ENCODE results near the gene EML1.
"Not testable (repeated sequence)": the region's sequence is repeated elsewhere in the genome, so short reads cannot be mapped to it uniquely, and the experiment has no call there.

Gene EML1

DNA sequence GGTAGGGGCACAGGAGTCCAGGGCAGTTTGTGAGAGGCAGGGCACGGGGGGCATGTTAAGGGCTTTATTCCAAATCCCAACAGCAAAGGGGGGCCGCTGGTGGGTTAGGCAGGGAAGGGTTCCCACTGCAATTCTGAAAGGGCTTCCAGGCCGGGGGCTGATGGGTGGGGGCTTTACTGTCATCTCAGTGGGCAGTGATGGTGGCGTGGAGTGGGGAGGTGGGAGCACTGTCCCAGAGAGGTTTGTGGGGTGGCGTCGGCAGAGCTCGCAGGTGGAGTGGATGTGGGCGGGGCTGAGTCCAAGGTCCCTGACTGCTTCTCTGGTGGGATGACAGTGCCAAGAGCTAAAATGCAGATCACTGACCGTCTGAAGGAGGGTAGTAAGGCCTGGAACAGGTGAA lies 150.4 kb downstream of the EML1 start:
- DNase-seq (no peak), ATAC-seq (replicated peaks) (no peak)
- Mint-ChIP-seq H3K27ac (no peak overlapping the region), H3K27me3 (peaks cover 48 to 64% of the 10 kb centered on the region in 2 donors), H3K4me3 (no peak overlapping the region), H3K4me1 (peaks cover 3 to 13% of the 10 kb centered on the region in 2 donors), H3K36me3 (no peaks in the 10 kb centered on the region), H3K9me3 (no peaks in the 10 kb centered on the region)

DNA sequence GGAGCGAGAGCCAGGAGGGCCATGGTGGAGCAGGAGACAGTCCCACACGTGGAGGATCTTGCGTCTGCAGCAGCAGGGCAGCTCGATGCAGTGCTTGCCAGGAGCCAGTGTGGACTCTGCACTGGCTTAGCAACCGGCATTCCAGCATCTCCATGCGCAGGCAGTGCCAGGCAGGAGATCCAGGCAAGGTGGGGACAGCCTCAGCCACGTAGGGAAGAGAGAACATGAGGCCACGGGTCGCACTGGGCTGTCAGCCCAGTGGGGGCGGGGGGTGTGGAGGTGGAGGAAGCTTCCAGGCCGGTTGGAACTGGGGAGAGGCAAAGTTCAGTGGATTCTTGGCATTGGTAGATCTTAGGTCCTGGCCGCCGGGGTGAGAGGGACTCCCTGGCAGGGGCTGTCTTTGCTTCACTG lies 151.0 kb downstream of the EML1 start:
- ATAC-seq (replicated peaks) (no peak), DNase-seq (no peak)
- no peak overlapping the region for H3K27ac Mint-ChIP-seq
- no peaks in the 10 kb centered on the region for H3K36me3 Mint-ChIP-seq
- no peak overlapping the region for H3K4me3 Mint-ChIP-seq
- peaks cover 3 to 13% of the 10 kb centered on the region in 2 donors for H3K4me1 Mint-ChIP-seq
- no peaks in the 10 kb centered on the region for H3K9me3 Mint-ChIP-seq
- H3K27me3 Mint-ChIP-seq, result peaks cover 41 to 62% of the 10 kb centered on the region in 2 donors

DNA sequence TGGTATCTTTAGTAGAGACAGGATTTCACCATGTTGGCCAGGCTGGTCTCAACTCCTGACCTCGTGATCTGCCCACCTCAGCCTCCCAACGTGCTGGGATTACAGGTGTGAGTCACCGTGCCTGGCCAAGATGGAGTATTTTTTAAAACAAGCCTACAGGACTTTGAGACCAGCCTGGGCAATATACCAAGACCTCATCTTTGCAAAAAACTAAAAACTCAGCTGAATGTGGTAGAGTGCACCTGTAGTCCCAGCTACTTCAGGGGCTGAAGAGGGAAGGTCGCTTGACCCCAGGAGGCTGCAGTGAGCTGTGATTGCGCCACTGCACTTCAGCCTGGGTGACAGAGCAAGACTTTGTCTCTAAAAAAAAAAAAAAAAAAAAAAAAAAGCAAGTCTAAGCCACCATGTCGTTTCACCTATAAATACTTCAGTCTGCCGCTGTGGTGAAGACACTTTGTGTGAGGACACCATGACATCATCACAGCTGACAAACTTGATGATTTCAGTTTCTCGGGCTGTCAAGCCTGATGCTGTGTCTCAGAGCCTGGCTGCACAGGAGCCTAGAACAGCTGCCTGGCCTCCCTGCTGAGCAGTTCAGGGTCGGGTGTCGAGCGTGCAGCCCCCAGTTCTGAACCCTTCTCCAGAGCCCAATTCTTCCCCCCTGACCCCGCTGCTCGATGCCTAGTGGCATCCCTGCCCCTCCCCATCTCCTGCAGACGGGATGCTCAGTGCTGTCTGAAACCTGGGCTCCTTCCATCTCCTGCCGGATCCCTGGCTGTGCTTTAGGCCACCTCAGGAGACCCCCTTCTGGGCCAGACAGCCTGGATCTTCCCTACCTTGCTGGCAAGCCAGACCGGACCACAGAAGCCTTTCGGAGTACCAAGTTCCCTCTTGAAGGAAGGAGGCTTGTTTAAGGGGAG lies 152.8 kb downstream of the EML1 start:
- no peaks in the 10 kb centered on the region for H3K9me3 Mint-ChIP-seq
- no peak overlapping the region for H3K4me3 Mint-ChIP-seq
- H3K36me3 Mint-ChIP-seq, result no peaks in the 10 kb centered on the region
- DNase-seq, result no peak
- H3K27ac Mint-ChIP-seq, result no peak overlapping the region
- peaks cover 34 to 55% of the 10 kb centered on the region in 2 donors for H3K27me3 Mint-ChIP-seq
- peak in 1 of 2 donors; percentile 30 for ATAC-seq (replicated peaks)
- peaks cover 3 to 13% of the 10 kb centered on the region in 2 donors for H3K4me1 Mint-ChIP-seq

DNA sequence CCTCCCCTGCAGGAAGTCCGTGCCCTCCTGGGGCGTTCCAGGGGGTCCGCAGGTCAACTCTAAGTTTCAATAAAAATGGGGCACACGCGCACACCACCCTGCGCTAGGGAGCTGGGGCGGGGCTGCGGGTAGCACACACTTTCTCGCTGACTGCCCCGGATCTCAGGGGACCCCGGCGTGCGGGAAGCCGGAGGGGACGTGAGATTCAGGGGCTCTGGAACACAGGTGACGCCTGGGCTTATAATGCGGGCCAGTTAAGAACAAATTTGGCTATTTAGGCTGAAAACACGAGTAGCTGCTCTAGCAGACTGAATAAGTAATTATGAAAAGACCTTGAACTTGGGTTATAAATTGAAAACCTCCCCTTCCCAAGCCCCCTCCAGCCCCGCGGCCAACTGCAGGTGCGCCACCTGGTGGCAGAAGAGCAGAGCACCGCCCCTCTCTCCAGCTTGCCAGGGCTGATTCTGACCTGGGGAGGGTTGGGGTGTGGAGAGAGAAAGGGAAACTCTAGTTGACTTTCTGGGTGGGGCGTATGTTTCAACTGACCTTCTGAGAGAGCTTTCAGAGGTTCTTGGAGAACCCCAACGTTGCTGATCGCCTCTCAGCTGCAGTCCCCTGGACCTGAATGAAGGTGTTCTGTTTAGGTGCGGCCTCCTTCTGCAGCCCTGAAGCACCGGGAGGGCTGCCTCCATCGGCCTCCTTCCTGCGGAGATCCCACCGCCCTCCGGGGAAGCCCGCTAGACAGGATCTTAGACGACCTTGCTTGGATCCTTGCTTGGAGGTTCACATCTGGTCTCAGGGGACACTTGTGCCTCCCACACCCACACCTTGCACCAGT lies 153.7 kb downstream of the EML1 start:
- H3K27me3 Mint-ChIP-seq, result peaks cover 33 to 55% of the 10 kb centered on the region in 2 donors
- ATAC-seq (replicated peaks), result peak; percentile 90 to 92
- no peaks in the 10 kb centered on the region for H3K9me3 Mint-ChIP-seq
- peaks cover 3 to 13% of the 10 kb centered on the region in 2 donors for H3K4me1 Mint-ChIP-seq
- DNase-seq, result no peak
- no peak overlapping the region for H3K27ac Mint-ChIP-seq
- H3K36me3 Mint-ChIP-seq, result no peaks in the 10 kb centered on the region
- H3K4me3 Mint-ChIP-seq, result peak overlapping the region; percentile 48 to 64

DNA sequence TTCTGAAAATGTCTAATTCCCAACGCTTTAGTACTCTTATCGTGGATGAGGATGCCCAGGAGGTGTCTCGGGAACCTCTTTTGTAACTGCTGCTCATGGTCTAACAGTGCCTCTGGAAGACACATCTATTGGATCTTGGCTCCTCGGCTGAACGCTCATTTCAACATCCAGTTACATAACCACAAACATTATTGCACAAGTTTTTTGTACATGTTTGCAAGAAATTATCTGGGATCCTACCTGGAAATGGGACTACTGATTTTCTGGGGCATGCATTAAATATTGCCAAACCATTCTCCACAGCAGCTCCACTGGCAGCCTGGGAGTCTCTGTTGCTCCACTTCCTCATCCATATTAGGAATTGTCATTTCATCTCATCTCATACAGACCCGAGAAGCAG lies 154.5 kb downstream of the EML1 start:
- H3K4me3 Mint-ChIP-seq, result no peak overlapping the region
- H3K9me3 Mint-ChIP-seq, result peaks cover under 1 to 1% of the 10 kb centered on the region in 2 donors
- DNase-seq (no peak), ATAC-seq (replicated peaks) (no peak)
- H3K27ac Mint-ChIP-seq, result no peak overlapping the region
- peaks cover 3 to 13% of the 10 kb centered on the region in 2 donors for H3K4me1 Mint-ChIP-seq
- H3K27me3 Mint-ChIP-seq, result peaks cover 27 to 55% of the 10 kb centered on the region in 2 donors
- H3K36me3 Mint-ChIP-seq, result no peaks in the 10 kb centered on the region

DNA sequence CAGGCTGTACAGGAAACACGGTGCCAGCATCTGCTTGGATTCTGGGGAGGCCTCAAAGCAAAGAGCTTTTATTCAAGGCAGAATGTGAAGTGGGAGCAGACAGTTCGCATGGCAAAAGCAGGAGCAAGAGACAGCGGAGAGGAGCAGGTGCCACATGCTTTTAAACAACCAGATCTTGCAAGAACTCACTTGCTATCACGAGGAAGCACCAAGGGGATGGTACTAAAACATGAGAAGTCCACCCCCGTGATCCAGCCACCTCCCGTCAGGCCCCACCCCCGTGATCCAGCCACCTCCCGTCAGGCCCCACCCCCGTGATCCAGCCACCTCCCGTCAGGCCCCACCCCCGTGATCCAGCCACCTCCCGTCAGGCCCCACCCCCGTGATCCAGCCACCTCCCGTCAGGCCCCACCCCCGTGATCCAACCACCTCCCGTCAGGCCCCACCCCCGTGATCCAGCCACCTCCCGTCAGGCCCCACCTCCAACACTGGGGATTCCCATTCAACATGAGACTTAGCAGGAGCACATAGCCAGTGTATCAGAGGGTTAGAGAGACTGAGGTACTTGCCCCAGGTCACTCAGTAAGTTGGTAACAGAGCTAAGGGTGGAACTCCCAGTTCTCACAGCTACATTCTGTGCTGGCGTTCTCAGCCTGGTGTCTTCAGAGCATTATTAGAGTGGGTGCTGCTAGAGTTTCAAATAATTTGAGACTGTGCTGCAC lies 156.0 kb downstream of the EML1 start:
- peaks cover 12 to 40% of the 10 kb centered on the region in 2 donors for H3K27me3 Mint-ChIP-seq
- not testable (repeated sequence) for ATAC-seq (replicated peaks); H3K36me3 Mint-ChIP-seq; H3K4me3 Mint-ChIP-seq; H3K27ac Mint-ChIP-seq; DNase-seq; H3K9me3 Mint-ChIP-seq
- H3K4me1 Mint-ChIP-seq, result peaks cover 3 to 13% of the 10 kb centered on the region in 2 donors

DNA sequence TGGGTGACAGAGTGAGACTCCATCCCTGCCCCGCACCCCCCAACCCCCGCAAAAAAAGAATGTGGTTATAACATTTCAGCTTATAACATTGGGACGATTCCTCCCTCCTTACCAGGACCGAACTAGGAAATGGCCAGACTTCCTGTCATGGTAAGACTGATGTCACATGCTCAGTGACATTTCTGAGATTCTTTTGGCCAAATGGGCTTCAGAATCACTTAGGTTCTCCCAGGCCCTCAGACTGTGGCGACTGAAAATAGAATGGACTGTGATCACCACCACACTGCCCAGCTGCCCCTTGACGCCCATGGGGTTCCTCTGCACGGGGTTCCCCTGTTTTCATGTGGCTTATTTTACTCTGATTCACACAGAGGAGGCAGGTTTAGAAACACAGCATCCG lies 157.0 kb downstream of the EML1 start:
- DNase-seq (no peak), ATAC-seq (replicated peaks) (no peak)
- Mint-ChIP-seq H3K27ac (no peak overlapping the region), H3K36me3 (no peaks in the 10 kb centered on the region), H3K4me1 (peaks cover 3 to 13% of the 10 kb centered on the region in 2 donors), H3K27me3 (peaks cover 9 to 36% of the 10 kb centered on the region in 2 donors), H3K9me3 (peaks cover 4 to 8% of the 10 kb centered on the region in 2 donors), H3K4me3 (no peak overlapping the region)

DNA sequence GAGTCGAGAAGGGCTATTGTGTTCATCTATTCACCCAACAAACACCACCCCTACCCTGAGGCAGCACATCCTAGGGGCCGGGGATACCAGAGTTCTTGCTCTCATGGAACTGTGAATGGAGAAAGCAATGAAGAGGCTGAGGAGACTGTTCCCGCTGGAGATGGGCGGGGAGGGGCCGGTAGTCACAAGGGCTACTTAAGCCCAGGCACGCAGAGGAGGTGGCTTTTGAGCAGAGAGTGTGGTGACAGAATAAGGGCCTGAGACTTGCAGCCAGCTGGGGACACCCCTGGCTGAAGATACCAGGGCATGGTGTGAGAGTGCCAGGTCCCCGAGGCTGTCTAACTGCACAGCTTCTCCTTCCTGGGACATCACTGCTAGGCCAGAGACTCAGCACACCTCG lies 157.9 kb downstream of the EML1 start:
- peaks cover 4 to 8% of the 10 kb centered on the region in 2 donors for H3K9me3 Mint-ChIP-seq
- DNase-seq (no peak), ATAC-seq (replicated peaks) (no peak)
- H3K4me3 Mint-ChIP-seq, result no peak overlapping the region
- no peak overlapping the region for H3K27ac Mint-ChIP-seq
- peaks cover 3 to 13% of the 10 kb centered on the region in 2 donors for H3K4me1 Mint-ChIP-seq
- peaks cover 8 to 29% of the 10 kb centered on the region in 2 donors for H3K27me3 Mint-ChIP-seq
- H3K36me3 Mint-ChIP-seq, result no peaks in the 10 kb centered on the region

DNA sequence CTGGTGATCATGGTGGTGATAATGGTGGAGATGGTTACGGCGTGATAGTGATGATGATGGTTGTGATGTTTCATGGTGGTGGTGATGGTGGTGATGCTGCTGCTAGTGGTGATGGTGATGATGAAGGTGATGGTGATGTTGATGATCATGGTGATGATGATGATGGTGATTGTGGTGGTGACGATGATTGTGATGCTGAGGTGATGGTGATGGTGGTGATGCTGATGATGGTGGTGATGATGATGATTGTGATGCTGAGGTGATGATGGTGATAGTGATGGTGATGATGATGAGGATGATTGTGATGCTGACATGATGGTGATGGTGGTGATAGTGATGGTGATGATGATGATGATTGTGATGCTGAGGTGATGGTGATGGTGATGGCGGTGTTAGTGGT lies 158.8 kb downstream of the EML1 start:
- Mint-ChIP-seq H3K27ac (no peak overlapping the region), H3K27me3 (peaks cover under 1 to 20% of the 10 kb centered on the region in 2 donors), H3K4me3 (no peak overlapping the region), H3K36me3 (no peaks in the 10 kb centered on the region), H3K9me3 (peaks cover 4 to 8% of the 10 kb centered on the region in 2 donors), H3K4me1 (peaks cover under 1 to 3% of the 10 kb centered on the region in 2 donors)
- DNase-seq (no peak), ATAC-seq (replicated peaks) (no peak)

DNA sequence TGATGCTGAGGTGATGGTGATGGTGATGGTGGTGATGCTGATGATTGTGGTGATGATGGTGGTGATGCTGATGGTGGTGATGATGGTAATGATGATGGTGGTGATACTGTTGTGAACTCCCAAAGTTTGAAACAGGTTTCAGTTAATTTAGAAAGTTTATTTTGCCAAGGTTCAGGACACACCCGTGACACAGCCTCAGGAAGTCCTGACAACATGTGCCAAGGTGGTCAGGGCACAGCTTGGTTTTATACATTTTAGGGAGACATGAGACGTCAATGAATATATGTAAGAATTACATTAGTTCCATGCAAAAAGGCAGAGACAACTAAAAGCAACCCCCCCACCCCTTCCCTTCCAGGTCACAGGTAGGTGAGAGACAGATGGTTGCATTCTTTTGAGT lies 159.2 kb downstream of the EML1 start:
- no peaks in the 10 kb centered on the region for H3K4me1 Mint-ChIP-seq
- H3K36me3 Mint-ChIP-seq, result no peaks in the 10 kb centered on the region
- H3K27me3 Mint-ChIP-seq, result peaks cover 0 to 15% of the 10 kb centered on the region in 2 donors
- H3K4me3 Mint-ChIP-seq, result no peak overlapping the region
- no peak overlapping the region for H3K27ac Mint-ChIP-seq
- ATAC-seq (replicated peaks) (no peak), DNase-seq (no peak)
- H3K9me3 Mint-ChIP-seq, result peaks cover 4 to 8% of the 10 kb centered on the region in 2 donors

DNA sequence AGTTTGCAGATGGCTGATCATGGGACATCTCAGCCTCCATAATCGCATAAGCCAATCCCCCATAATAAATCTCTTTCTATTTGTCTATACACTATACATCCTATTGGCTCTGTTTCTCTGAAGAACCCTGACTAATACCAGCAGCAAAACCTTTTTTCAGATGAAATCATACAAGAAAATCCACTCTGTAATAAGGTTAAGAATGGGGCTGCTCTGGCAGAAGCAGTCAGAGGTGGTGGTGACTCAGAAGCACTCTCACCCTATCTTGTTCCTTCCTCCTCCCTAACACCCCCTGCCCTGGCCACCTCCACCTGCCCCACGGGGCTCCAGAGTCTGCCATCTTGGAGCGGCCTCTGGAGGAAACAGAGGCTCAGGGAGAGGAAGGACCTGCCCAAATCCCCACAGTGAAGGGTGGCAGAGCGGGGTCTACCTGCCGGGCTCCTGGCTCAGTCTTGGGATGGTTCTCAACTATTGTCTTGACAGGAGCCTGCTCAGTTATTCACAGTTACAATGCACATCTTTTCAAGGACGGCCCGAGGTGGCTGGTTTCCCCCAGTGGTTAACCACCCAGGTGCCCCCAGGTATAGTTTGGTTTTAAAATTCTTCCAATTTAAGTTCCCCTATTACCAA lies 162.7 kb downstream of the EML1 start:
- no peak for DNase-seq
- no peak for ATAC-seq (replicated peaks)
- H3K36me3 Mint-ChIP-seq, result no peaks in the 10 kb centered on the region
- H3K4me3 Mint-ChIP-seq, result no peak overlapping the region
- no peak overlapping the region for H3K27ac Mint-ChIP-seq
- peaks cover 14 to 25% of the 10 kb centered on the region in 2 donors for H3K27me3 Mint-ChIP-seq
- peaks cover 4 to 8% of the 10 kb centered on the region in 2 donors for H3K9me3 Mint-ChIP-seq
- no peaks in the 10 kb centered on the region for H3K4me1 Mint-ChIP-seq

DNA sequence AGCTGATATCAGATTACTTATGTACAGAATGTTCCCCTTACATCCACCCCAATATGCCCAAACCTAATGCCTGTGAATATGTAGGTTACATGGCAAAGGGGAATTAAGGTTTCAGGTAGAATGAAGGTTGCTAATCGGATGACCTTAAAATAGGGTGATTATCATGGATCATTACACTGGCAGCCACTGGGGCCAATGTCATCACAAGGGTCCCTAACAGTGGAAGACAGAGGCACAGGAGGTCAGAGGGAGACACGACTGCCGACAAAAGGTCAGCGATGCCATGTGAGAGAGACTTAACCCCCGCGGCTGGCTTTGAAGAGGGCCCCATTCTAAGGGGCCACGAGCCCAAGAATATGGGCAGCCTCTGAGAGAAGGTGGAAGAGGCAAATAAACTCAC lies 165.2 kb downstream of the EML1 start:
- no peaks in the 10 kb centered on the region for H3K36me3 Mint-ChIP-seq
- ATAC-seq (replicated peaks) (no peak), DNase-seq (no peak)
- peaks cover 31 to 43% of the 10 kb centered on the region in 2 donors for H3K27me3 Mint-ChIP-seq
- H3K27ac Mint-ChIP-seq, result no peak overlapping the region
- H3K9me3 Mint-ChIP-seq, result peaks cover under 1% of the 10 kb centered on the region in 2 donors
- H3K4me1 Mint-ChIP-seq, result no peaks in the 10 kb centered on the region
- H3K4me3 Mint-ChIP-seq, result no peak overlapping the region

DNA sequence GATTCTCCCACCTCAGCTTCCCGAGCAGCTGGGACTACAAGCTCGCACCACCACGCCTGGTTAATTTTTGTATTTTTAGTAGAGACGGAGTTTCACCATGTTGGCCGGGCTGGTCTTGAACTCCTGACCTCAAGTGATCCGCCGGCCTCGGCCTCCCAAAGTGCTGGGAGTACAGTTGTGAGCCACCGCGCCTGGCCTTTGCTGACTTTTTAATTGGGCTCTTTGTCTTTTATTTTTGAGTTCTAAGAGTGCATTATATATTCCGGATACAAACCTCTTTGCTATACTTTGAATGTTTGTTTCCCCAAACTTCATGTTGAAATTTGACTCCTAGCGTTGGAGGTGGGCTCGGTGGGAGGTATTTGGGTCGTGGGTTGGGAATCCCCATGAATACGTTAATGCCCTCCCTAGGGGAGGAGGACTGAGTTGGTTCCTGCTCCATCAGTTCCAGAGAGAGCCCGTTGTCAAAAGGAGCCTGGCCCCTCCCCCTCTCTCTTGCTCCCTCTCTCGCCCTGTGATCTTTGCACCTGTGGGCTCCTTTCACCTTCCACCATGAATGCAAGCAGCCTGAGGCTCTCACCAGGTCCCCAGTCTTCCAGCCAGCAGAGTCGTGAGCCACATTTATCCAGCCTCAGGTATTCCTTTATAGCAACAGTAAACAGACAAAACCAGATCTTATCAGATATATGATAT lies 168.8 kb downstream of the EML1 start:
- DNase-seq, result no peak
- no peaks in the 10 kb centered on the region for H3K9me3 Mint-ChIP-seq
- no peaks in the 10 kb centered on the region for H3K4me1 Mint-ChIP-seq
- H3K27me3 Mint-ChIP-seq, result peaks cover 44 to 61% of the 10 kb centered on the region in 2 donors
- no peak overlapping the region for H3K27ac Mint-ChIP-seq
- no peak for ATAC-seq (replicated peaks)
- no peak overlapping the region for H3K4me3 Mint-ChIP-seq
- H3K36me3 Mint-ChIP-seq, result no peaks in the 10 kb centered on the region

Data from stimulated activated naive B cell treated with anti-CD40 and anti-IgM and Interleukin-4, amounts not matched to agents 10 μg/mL and 1 μg/mL and 100 μg/mL, for 72 hours (primary cell).